Natural killer cell (primary cell): ENCODE data around the gene CES3. TPM values are rescaled to one million over a fixed set of nuclear protein-coding genes. Genes with fewer than 3 reads are reported as not detected.
A peak's percentile ranks its signal among the peaks of the same experiment; 100 is the strongest.

Experiments used
- ATAC-seq, 3 donors: fragments of 150-1000 bp in 2 of 3; fragments of 200-7000 bp in 1 of 3; cut with Tn5 transposase; 1 replicate in 1 of 3; 2 replicates in 2 of 3; pipeline ENCODE4 v1.10.0; 2021; ENCODE audit warnings: mild to moderate bottlenecking in 2 of 3, moderate library complexity in 2 of 3
- DNase-seq, 2 donors: peaks; one replicate each; pipeline versions ENCODE4 v3.0.0 to v3.0.0-alpha.2; 2013 to 2021; ENCODE audit warnings: mixed read lengths in 1 of 2
- H3K27ac ChIP-seq: one replicate; pipeline ENCODE4 v1.5.1; 2013; ENCODE audit warnings: mild to moderate bottlenecking, low read length
- H3K27me3 ChIP-seq: one replicate; pipeline ENCODE4 v1.6.1; 2013; ENCODE audit warnings: low read length; ENCODE audit not compliant: control insufficient read depth, insufficient read depth
- H3K36me3 ChIP-seq: one replicate; pipeline ENCODE4 v1.6.1; 2013; ENCODE audit warnings: low read length; ENCODE audit not compliant: control insufficient read depth, insufficient read depth
- H3K4me1 ChIP-seq: one replicate; pipeline ENCODE4 v1.6.1; 2013; ENCODE audit warnings: low read length; ENCODE audit not compliant: control insufficient read depth, insufficient read depth
- H3K4me3 ChIP-seq: one replicate; pipeline ENCODE4 v1.5.1; 2013; ENCODE audit warnings: low read length
- H3K9me3 ChIP-seq: one replicate; pipeline ENCODE4 v1.6.1; 2013; ENCODE audit warnings: low read length; ENCODE audit not compliant: control insufficient read depth, insufficient read depth
- H3K27ac Mint-ChIP-seq, 2 donors: one replicate each; pipeline ENCODE4 v1.8.0; 2022; ENCODE audit warnings: mild to moderate bottlenecking in 2 of 2, mixed read lengths in 2 of 2, moderate library complexity in 1 of 2
- H3K27me3 Mint-ChIP-seq, 2 donors: one replicate each; pipeline ENCODE4 v1.8.0; 2022; ENCODE audit warnings: low read depth in 2 of 2, mixed read lengths in 2 of 2
- H3K36me3 Mint-ChIP-seq: one replicate; pipeline ENCODE4 v1.8.0; 2022; ENCODE audit warnings: mixed read lengths
- H3K4me1 Mint-ChIP-seq, 2 donors: one replicate each; pipeline ENCODE4 v1.8.0; 2022; ENCODE audit warnings: mixed read lengths in 2 of 2
- H3K4me3 Mint-ChIP-seq: one replicate; pipeline ENCODE4 v1.8.0; 2022; ENCODE audit warnings: mild to moderate bottlenecking, moderate library complexity, mixed read lengths
- H3K9me3 Mint-ChIP-seq, 2 donors: one replicate each; pipeline ENCODE4 v1.8.0; 2022; ENCODE audit warnings: mixed read lengths in 2 of 2
- CTCF ChIP-seq: fragments of 200-600 bp; IDR thresholded peaks from one replicate; pipeline ENCODE4 v1.8.0; 2022; ENCODE audit warnings: antibody characterized with exemption
- WGBS: methylation state at CpG from one replicate; pipeline ENCODE4 v1.1.7; 2013; ENCODE audit warnings: missing lambda C conversion rate; ENCODE audit not compliant: insufficient coverage; 5-methylcytosine and 5-hydroxymethylcytosine counted together
- intact Hi-C: fragments of 100-400 bp; cut with micrococcal nuclease; formaldehyde crosslinking; loops from one replicate; pipeline ENCODE4 v1.14.2; 2022
- total RNA-seq, 4 donors: library from RNA; stranded (reverse); fragments of 120-200 nt in 1 of 4; gene quantifications; one replicate each; pipeline versions ENCODE4 v1.2.3 to v1.2.4, GENCODE V29; 2013 to 2022

The CES3 gene
- total RNA-seq, 3 donors from 2014 or later (not counting 1 experiment from before 2014, with no cell fraction given), result 0.19 to 0.95 (median 0.27) TPM

GRCh38 chr16:66949472-66949871 is 11.6 kb upstream of the CES3 start:
- ATAC-seq (no peak), DNase-seq (no peak)
- Histone ChIP-seq H3K9me3 (no peaks in the 10 kb centered on the region), H3K27ac (no peak overlapping the region), H3K36me3 (no peaks in the 10 kb centered on the region), H3K4me1 (peaks cover 20% of the 10 kb centered on the region), H3K27me3 (peaks cover 33% of the 10 kb centered on the region), H3K4me3 (no peak overlapping the region)
- H3K9me3 Mint-ChIP-seq, result no peaks in the 10 kb centered on the region
- intact Hi-C loops, result no loop called here
- TF ChIP-seq CTCF, result no peak
- no peak overlapping the region for H3K27ac Mint-ChIP-seq
- 79% methylated on average over 6 of the region's 6 CpGs for WGBS
- H3K4me3 Mint-ChIP-seq, result peak overlapping the region; percentile 40
- peaks cover 7% of the 10 kb centered on the region for H3K36me3 Mint-ChIP-seq
- peaks cover 32 to 38% of the 10 kb centered on the region in 2 donors for H3K27me3 Mint-ChIP-seq
- peaks cover 23 to 28% of the 10 kb centered on the region in 2 donors for H3K4me1 Mint-ChIP-seq

DNA sequence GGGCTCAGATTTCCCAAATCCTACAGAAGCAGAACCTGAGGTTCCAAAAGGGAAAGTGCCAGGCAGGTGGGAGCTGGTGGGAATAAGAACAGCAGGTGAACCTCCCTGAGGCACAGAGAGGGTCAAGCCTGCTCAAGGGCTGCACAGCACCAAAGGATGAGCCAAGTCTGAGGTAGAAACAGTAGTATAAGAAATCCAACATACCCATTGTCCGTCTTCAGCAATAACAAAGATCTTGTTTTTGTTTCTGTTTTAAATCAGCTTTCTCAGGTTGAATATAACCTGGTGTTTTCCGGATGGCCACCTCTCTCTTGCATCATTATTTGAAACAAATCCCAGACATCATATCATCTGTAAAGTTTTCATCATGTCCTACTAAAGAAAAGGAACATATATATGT is 10.6 kb upstream of the CES3 start:
- H3K4me1 Mint-ChIP-seq, result peaks cover 23 to 28% of the 10 kb centered on the region in 2 donors
- peak overlapping the region; percentile 45 for H3K4me3 Mint-ChIP-seq
- no peak for TF ChIP-seq CTCF
- Histone ChIP-seq H3K4me3 (no peak overlapping the region), H3K27ac (no peak overlapping the region), H3K4me1 (peaks cover 20% of the 10 kb centered on the region), H3K27me3 (peaks cover 33% of the 10 kb centered on the region), H3K9me3 (no peaks in the 10 kb centered on the region), H3K36me3 (no peaks in the 10 kb centered on the region)
- peaks cover 7% of the 10 kb centered on the region for H3K36me3 Mint-ChIP-seq
- ATAC-seq, result no peak
- intact Hi-C loops, result no loop called here
- DNase-seq, result no peak
- H3K9me3 Mint-ChIP-seq, result no peaks in the 10 kb centered on the region
- H3K27ac Mint-ChIP-seq, result no peak overlapping the region
- 56% methylated on average over 2 of the region's 2 CpGs for WGBS
- peaks cover 32 to 38% of the 10 kb centered on the region in 2 donors for H3K27me3 Mint-ChIP-seq

- peaks cover 7% of the 10 kb centered on the region for H3K36me3 Mint-ChIP-seq
- TF ChIP-seq CTCF, result no peak
- H3K27ac Mint-ChIP-seq, result no peak overlapping the region
- H3K27me3 Mint-ChIP-seq, result peaks cover 32 to 38% of the 10 kb centered on the region in 2 donors
- H3K4me3 Mint-ChIP-seq, result no peak overlapping the region
- H3K27ac ChIP-seq, result no peak overlapping the region
- H3K9me3 Mint-ChIP-seq, result no peaks in the 10 kb centered on the region
- no peak overlapping the region for H3K4me3 ChIP-seq
- H3K27me3 ChIP-seq, result peaks cover 33% of the 10 kb centered on the region
- intact Hi-C loops, result loop anchor here (1.0 kb wide), 1 partner anchor 56 kb away; no protein-coding TSS in a partner anchor
- peaks cover 23 to 28% of the 10 kb centered on the region in 2 donors for H3K4me1 Mint-ChIP-seq
- DNase-seq (no peak), ATAC-seq (no peak)
- no peaks in the 10 kb centered on the region for H3K9me3 ChIP-seq
- no peaks in the 10 kb centered on the region for H3K36me3 ChIP-seq
- peaks cover 20% of the 10 kb centered on the region for H3K4me1 ChIP-seq
- 64% methylated on average over 3 of the region's 4 CpGs for WGBS
Measured at GRCh38 chr16:66950971-66951790, 9.9 kb upstream of the CES3 start.
